Upper lobe of left lung (tissue), 4 donors: Measurements from ENCODE around the gene MAGEB4.

Source experiments
- POLR2A ChIP-seq, 4 donors: fragments of 450-650 bp; IDR thresholded peaks; one replicate each; pipeline ENCODE4 v1.5.1; 2016 to 2017; ENCODE audit warnings: antibody characterized with exemption in 4 of 4, mild to moderate bottlenecking in 2 of 4
- POLR2AphosphoS5 ChIP-seq, 2 donors: sonication (generic); formaldehyde crosslinking; IDR thresholded peaks; one replicate each; pipeline ENCODE4 v1.5.1; 2017; ENCODE audit warnings: antibody characterized with exemption in 2 of 2
- TF ChIP-seq, protein P1 (sequence below), 6 experiments: fragments of 450-650 bp in 4 of 6; fragments of 200-600 bp in 2 of 6; sonication (generic) in 2 of 6; IDR thresholded peaks; one replicate each; pipeline ENCODE4 v1.5.1; 2016 to 2019; ENCODE audit warnings: antibody characterized with exemption in 6 of 6

DNA sequence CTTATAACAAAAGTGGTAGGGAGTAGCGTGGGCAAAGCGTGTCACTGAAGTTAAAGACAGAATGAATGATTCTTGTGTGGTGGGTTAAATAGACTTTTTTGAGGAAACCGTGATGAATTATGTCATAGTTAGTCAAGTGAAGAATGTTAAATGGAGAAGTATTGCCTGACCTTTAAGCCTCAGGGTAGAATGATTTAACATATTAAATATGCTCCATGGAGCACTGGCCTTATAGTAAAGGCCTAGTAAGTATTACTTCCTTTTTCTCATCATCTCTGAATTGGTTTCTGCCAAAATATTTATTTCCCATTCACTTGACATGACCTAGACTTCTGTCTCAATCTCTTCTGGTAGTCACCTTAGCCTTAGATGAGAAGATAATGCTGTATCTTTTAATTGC lies 28.8 kb downstream of the MAGEB4 start:
- TF ChIP-seq, protein P1, sequence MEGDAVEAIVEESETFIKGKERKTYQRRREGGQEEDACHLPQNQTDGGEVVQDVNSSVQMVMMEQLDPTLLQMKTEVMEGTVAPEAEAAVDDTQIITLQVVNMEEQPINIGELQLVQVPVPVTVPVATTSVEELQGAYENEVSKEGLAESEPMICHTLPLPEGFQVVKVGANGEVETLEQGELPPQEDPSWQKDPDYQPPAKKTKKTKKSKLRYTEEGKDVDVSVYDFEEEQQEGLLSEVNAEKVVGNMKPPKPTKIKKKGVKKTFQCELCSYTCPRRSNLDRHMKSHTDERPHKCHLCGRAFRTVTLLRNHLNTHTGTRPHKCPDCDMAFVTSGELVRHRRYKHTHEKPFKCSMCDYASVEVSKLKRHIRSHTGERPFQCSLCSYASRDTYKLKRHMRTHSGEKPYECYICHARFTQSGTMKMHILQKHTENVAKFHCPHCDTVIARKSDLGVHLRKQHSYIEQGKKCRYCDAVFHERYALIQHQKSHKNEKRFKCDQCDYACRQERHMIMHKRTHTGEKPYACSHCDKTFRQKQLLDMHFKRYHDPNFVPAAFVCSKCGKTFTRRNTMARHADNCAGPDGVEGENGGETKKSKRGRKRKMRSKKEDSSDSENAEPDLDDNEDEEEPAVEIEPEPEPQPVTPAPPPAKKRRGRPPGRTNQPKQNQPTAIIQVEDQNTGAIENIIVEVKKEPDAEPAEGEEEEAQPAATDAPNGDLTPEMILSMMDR (IDR thresholded peaks at IDR 0.05): no peak
- no peak for TF ChIP-seq POLR2A (IDR thresholded peaks at IDR 0.05)
- no peak for TF ChIP-seq POLR2AphosphoS5 (IDR thresholded peaks at IDR 0.05)
